Middle frontal gyrus (tissue), 1 donor: ENCODE data around the gene SERINC5.

Source experiments
- DNase-seq: peaks from one replicate; pipeline ENCODE4 v3.0.0-alpha.2; 2015; ENCODE audit warnings: low spot score; ENCODE audit errors: extremely low spot score

The SERINC5 gene

DNA sequence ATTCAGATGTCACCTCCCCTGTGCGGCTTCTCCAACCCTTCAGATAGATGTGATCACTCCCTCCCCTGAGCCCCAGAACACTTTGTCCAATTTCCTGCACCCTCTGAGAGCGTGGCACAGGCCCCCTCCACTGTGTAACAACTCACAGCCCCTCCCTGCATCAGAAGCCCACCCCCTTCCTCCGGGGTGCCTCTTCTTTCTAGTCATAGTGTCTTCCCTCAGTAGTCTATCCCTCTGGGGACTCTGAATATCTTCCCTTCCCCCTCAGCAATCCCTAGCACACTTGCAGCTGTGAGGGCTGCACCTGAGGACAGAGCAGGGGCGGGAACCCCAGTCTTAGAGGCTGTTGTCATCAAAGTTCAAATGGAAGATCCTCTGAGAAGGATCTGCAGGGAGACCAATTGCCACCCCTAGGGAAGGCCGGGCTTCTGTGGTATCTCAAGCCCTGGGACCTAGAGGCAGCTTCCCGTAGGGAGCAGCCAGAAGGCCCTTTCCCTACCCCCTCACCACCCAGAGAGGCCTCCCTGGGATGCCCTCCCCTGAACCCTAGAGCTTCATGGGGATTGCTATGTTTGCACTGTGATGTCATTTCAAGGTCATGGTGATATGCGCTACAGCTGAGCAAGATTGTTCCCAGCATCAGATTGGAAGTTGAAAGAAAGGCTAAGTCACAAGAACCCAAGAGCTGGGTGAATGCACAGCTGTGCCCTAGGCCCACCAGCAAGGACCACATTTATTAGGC lies 150.0 kb downstream of the SERINC5 start:
- DNase-seq, result no peak

DNA sequence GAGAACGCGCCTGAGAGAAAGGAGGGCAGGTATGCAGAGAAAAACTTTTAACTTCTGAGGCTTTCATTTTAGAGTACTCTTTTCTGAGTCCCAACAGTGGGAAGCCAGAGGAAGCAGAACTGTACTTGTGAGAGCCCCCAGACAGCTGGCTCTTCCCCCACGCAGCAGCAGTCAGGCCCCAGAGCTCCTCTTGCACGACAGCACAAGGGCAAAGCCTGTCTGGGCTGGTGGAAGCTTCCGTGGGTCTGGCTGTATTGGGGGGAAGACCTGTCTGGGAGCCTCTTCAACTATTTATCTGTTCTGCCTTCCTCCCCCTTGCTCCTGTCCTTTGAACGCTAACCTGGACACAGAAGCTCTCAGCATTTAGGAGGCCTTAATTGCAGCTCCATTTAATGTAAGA lies 152.5 kb downstream of the SERINC5 start:
- no peak for DNase-seq

DNA sequence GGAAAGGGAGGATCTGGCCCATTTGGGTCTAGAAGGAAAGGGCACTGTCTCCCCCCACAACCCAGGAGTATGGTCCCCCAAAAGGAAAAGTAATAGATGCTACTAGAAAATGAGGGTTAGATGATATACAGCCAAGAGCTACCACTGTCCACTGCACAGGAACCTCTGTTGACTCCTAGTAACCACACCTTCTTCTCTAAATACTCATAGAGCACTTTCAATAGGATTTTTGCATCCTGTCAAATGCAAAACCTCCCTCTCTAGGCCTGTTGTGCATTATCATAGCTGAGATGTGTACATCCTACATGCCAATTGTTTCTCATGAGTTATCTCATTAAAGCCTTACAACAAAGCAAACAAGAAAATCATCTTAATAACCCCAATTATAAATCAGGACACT lies 153.9 kb downstream of the SERINC5 start:
- no peak for DNase-seq

DNA sequence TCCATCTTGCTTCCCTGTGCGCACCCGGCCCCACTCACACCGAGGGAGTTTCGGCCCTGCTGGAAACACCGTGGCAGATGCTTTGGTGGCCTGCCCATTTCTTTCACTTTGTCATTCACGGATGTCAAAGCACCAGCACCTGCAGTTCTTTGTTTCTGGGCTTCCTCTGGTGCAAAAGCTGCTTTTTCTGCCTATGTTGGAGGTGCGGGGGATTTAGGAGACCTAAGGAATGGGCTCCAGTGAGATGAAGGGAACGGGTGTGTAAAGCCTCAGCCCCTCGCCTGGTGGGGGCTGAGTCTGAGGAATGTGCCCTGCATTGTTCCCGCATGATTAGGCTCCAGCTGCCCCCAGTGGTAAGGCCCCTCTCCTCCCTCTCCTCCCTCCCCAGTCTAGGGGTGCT lies 158.4 kb downstream of the SERINC5 start:
- no peak for DNase-seq

DNA sequence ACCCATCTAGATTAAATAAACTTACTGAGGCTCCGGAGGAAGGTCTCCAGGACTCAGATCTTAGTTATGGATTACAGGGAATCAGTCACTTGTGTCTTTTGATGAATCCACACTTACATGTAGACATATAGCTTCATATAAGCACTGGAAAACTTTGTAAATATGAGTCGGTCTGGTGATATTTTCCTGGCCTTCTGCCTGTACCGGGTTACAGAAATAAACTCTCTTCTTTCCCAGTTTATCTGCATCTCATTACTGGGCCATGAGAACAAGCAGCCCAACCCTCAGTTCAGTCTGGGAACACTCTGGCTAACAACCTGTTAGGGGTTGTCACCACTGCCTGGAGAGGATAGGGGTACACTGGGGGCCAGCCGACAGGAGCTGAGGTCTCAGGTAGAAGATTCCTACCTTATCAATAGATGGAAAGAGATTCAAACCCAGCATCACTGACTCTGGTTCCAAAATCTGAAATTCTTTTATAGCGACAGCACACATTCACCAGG lies 161.6 kb downstream of the SERINC5 start:
- DNase-seq, result no peak

DNA sequence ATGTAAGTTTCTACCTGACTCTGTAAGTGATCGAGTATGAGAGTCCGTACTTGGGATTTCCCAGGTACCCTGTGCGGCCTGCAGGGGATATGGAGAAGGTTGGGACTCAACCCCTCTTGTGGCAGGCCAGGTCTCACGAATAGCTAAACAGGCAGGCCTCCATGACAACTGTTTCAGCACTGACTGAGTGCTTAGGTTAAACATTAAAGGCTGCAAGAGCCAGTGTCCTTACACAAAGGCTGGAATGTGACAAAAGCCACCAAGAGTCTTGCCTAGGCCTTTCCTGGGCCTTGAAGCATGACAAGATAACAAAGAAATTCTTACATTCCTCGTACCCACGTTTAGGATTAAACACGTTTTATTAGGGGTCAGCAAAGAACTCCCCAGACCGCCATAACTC lies 162.1 kb downstream of the SERINC5 start:
- DNase-seq, result no peak

DNA sequence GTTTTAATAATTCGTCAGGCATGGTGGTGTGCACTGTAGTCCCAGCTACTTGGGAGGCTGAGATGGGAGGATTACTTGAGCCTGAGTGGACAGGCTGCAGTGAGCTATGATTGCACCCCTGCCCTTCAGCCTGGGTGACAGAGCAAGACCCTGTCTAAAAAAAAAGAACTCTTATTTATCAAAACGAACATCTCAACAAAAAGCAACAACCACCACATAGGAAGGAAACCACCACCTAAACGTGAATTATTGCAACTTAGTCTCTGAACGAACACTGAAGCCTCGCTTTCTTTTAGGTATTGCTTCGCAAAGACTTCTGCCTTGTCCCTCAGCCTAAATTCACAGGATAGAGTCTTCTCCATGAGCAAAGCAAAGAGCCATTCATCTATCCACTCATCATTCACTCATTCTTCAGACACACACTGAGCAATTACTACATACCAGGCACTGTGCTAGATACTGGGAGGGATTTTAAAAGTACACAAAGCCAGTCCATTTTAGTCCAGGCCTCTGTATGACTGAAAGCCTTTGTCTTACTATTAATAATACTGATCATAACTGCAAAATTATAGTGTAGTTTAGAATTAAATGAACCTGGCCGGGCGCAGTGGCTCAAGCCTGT lies 163.3 kb downstream of the SERINC5 start:
- no peak for DNase-seq

DNA sequence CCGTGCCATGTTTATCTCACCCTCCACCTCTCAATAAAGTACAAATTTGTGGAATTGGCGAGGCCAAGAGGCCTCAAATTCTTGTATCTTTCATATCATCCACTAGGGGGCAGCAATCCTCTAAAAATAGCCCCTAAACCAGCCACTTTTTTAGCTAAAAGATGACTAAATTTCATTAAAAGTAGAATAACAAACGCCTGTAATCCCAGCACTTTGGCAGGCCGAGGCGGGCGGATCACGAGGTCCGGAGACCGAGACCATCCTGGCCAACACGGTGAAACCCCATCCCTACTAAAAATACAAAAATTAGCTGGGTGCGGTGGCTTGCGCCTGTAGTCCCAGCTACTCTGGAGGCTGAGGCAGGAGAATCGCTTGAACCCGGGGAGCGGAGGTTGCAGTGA lies 164.1 kb downstream of the SERINC5 start:
- DNase-seq, result peak; percentile 58

DNA sequence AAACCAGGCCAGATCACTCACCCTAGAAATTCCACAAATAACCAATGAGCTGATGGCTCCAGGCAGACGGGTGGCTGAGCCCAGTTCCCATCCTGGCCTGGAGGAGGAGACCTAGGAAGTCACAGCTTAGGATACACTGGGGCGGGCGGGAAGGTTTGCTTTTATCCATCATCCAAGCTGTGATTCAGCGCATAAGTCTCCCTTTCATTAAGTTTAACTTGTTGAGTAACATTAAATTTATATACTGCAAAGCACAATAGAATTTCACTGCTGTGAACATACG lies 165.0 kb downstream of the SERINC5 start:
- DNase-seq, result no peak

DNA sequence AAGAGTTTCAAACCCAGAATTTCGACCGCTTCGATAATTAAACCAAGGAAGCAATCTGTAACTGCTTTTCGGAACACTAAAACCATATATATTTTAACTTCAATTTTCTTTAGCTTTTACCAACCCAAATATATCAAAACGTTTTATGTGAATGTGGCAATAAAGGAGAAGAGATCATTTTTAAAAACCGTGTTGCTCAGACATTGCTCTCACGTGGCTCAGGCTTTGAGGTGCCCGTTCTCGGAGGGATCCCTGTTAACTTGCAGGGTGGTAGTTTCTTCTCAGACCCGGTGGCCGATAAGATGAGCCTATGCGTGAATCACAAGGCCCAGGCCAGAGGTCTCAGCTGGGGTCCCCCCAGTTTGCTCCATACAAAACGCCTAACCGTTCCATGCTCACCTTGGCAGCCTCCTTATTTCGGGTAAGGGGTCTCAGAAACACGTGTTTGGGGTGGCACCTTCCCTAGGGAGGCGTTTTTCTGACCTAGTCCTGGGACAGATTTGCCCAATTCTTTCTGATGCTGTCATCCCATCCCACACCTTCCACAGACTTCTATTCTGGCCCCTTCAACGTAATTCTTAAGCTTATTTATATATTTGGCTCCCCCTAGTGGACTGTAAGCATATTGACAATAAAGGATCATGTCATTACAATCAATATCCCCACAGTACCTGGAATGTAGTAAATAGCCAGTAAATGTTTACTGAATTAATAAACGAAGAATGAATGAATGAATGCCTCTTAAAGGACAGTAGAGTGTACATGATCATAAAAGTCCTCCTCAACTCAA lies 172.6 kb downstream of the SERINC5 start:
- DNase-seq, result peak; percentile 44

DNA sequence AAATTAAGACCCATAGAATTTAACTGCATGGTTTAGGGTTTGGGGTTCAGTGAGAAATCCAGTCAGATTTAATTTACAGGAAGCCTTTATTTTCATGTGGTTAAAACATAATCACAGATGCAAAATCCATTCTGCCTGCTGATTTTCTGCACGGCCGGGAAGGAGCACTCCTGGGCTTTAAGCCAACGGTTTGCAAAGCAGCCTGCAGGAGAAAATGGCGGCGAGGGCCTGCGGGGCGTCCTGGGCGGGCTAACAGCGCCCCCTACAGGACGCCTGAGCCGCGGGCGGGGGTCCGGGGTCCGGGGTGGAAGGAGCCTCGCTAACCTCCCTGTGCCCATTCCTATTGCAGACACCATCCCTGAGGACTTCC lies 173.1 kb downstream of the SERINC5 start:
- peak; percentile 81 for DNase-seq

DNA sequence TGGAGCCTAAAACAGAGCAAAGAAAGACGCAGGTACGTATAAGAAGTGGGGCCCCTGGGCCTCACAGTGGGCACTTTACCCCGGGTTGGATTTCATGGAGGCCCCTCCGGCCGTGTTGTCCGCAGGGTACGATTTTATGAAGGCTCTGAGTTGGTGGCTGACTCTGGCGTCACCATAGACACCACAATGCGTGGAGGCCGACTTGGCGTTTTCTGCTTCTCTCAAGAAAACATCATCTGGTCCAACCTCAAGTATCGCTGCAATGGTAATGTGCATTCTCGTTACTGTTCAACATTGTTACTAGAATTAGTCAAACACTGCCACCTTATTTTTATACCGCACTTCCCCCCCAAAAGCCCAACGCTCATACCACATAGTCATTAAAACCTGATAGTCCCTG lies 173.6 kb downstream of the SERINC5 start:
- DNase-seq, result no peak

DNA sequence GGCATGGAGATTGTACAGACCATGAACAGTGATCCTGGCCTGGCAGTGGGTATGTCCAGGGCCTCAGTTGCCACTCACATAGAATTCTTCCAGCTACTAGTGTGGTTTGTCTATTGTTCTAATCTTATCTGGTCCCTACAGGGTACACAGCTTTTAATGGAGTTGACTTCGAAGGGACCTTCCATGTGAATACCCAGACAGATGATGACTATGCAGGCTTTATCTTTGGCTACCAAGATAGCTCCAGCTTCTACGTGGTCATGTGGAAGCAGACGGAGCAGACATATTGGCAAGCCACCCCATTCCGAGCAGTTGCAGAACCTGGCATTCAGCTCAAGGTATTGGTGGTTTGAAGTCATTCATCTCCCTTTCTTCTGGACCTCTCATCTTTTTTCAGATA lies 176.9 kb downstream of the SERINC5 start:
- no peak for DNase-seq

DNA sequence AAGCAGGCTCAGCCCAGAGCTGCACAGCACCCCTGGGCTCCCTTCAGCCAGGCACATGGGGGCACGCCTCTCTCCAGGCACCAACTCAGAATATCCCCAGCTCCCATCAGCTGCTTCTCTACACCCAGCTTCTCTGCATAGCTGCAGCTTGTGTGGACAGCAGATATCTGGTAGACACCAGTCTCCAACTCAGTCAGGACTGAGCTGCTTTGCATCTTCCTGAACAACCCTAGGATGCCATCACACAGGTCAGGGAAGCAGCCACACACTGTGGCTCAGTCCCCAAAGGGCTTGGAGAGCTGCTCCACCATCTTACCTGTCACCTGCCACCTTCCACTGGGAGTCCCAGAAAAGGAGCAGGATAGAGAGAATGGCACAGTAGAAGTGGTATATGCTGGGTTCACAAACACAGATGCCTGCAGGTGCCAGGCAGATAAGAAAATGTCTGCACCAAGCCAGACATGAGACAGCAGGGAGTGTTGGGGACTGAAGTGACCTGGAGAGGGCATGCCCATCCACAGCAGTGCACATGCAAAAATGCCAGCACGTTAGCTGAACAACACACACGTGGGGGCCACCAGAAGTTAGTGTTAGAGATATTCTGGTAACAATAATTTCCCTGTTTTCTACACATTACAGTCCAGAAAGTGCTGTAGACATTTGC lies 178.7 kb downstream of the SERINC5 start:
- DNase-seq, result no peak

DNA sequence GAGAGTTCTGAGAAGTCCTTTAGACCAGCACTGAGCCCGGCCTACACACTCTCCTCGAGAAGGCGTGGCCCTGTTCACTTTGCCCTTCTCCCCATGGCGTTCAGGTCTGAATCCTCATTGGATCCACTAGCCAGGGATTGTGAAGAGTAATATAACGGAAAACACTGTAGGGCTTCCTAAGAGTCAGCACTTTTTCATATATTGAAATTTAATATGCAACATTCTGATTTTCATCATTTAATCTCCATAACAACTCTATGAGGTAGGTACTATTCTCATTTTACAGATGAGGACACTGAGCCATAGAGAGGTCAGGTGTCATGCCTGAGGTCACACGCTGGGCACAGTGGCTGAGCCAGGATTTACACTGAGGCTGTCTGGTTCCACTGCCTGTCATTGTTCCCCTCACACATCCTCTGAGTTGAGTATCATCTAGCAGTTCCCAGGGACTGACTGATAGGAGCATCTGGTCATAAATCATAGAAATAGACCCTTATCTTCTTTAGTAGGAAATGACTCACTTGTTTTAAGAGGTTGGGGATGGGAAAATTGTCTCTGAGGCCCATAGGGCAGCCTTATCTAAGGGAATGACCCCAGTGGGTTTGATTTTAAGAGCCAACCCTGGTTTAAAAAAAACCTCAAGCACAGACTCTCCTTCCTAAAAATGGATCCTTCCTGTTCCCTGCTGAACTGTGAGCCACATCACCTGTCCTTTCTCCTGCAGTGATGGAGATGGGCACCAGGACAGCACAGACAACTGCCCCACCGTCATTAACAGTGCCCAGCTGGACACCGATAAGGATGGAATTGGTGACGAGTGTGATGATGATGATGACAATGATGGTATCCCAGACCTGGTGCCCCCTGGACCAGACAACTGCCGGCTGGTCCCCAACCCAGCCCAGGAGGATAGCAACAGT lies 179.5 kb downstream of the SERINC5 start:
- no peak for DNase-seq

DNA sequence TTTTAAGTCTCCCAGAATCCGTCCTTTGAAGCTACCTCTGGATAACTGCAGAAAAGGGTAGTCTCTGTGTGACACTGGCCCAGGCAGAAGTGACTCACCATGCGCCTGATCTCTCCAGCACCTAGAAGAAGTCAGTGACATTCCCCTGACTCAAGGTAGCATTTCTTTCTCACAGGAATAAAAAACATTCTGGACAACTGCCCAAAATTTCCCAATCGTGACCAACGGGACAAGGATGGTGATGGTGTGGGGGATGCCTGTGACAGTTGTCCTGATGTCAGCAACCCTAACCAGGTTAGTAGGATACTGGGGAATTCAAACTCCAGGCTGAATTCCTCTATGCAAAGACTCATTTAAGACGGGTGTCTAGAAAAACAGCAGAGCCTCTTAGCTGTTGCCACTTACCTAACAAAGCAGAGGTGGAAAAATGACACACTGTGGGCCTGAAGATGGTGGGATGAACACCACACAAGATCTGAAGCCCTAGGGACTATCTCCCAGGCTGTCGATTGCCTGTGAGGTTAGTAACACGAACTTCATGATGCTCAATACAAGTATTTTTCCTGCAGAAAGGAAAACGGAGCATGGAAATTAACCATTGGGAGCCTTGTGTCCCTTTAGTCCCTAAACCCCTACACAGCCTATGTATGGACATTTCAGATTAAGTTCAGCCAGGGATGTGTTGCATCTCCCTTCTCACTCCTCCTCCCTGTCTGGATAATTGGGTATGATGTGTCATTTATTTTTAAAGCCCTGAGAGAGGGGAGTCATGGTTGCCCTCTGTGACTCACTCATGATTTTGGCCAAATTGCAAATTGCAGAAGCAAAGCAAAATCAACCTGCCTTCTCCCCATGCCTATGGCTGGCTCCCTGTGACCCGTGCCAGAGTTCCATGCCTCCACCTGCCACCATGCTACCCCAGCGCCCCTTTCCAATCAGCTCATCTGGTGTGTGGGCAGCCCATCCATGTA lies 183.5 kb downstream of the SERINC5 start:
- no peak for DNase-seq

DNA sequence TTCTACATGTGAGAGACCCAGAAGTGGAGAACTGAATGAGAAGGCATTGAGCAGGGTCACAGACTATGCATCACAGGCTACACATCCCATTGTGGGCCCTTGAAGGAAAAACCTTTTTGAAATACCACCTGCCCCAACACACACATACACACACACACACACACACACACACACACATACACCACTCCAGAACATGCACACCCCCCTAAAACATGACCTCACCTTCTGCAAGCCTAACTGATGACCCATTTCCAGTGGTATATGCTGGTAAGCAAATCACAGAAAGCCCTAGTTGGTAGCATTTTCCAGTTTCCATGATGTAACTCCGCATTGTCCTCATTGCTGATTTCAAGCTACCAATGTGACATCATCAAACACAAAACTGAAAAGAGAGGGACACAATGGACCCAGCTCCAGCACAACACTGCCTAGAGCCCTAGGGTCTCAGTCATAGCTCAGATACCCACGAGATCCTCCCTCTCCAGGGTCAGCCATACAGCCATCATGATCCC lies 184.3 kb downstream of the SERINC5 start:
- DNase-seq, result no peak

DNA sequence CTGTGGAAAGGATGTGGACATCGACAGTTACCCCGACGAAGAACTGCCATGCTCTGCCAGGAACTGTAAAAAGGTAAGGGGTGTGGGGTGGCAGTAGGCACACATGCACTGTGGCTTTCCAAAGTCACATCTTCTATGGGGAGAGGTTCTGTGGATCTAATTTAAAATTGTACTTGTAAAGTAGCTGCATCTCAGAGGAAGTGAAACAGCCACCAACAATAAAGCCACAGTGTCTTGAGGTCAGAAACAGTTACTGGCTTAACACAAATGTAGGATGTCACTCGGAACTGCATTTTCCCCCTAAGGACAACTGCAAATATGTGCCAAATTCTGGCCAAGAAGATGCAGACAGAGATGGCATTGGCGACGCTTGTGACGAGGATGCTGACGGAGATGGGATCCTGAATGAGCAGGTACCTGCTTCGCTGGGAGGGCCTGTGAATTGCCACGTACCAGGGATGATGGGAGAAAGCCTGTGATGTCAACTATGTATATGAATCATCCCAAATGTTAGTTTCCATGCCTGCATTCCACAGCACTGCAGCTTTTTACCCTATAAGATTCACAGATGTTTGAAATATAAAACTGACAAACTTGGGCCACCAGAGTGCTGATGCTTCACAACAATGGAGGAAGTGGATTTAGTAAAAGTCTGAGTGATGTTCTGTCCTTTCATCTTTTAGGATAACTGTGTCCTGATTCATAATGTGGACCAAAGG lies 185.4 kb downstream of the SERINC5 start:
- DNase-seq, result no peak

DNA sequence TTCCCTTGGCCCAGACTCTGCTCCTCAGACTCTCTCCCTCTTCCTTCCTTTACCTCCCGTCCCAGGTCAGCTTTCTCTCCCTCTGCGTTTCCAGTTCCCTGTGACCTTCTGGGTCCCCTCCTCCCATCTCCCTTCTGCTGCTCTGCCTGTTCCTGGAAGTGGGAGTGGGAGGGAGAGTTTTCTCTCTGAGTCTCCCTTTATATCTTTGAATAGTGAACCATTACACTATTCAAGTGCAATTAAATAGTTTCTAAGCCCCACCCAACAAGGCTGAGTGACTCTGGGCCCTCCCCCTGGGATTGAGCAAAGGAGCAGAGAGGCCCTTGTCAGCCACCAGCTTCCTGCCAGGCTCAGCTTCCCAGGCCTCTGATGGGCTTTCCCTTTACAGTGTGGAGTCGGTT lies 185.9 kb downstream of the SERINC5 start:
- DNase-seq, result no peak
